Progenitor cell of endocrine pancreas (in vitro differentiated cells): ENCODE results near the gene RASGRP1. TPM values are rescaled to one million over a fixed set of nuclear protein-coding genes. Genes with fewer than 3 reads are reported as not detected.

Experiments used
- DNase-seq: peaks from one replicate; pipeline ENCODE4 v3.0.0; 2021; ENCODE audit warnings: low spot score; ENCODE audit not compliant: unreplicated experiment
- H3K27ac Mint-ChIP-seq: 2 replicates; pipeline ENCODE4 v1.8.0; 2021; ENCODE audit warnings: mild to moderate bottlenecking, moderate library complexity, mixed read lengths
- H3K27me3 Mint-ChIP-seq: 2 replicates; pipeline ENCODE4 v1.8.0; 2021; ENCODE audit warnings: mixed read lengths
- H3K36me3 Mint-ChIP-seq: 2 replicates; pipeline ENCODE4 v1.8.0; 2022; ENCODE audit warnings: mixed read lengths; ENCODE audit not compliant: insufficient read depth
- H3K4me1 Mint-ChIP-seq: 2 replicates; pipeline ENCODE4 v1.8.0; 2021; ENCODE audit warnings: low read depth, mixed read lengths
- H3K4me3 Mint-ChIP-seq: 2 replicates; pipeline ENCODE4 v1.8.0; 2021; ENCODE audit warnings: low read depth, mild to moderate bottlenecking, moderate library complexity, mixed read lengths
- H3K9me3 Mint-ChIP-seq: 2 replicates; pipeline ENCODE4 v1.8.0; 2021; ENCODE audit warnings: low read depth, mixed read lengths
- CTCF ChIP-seq: fragments of 200-600 bp; sonication (generic); IDR thresholded peaks from one replicate; pipeline ENCODE4 v1.5.0; 2021; ENCODE audit warnings: antibody characterized with exemption, mild to moderate bottlenecking; ENCODE audit not compliant: unreplicated experiment
- total RNA-seq: library from RNA; stranded (reverse); gene quantifications from 2 replicates; pipeline ENCODE4 v1.2.1, GENCODE V29; 2021

The RASGRP1 gene
- total RNA-seq, 1 donor from 2014 or later, result 1.5 TPM

GRCh38 chr15:38559636-38560307, 4.8 kb downstream of the RASGRP1 start:
- Mint-ChIP-seq H3K9me3 (no peaks in the 10 kb centered on the region), H3K36me3 (no peaks in the 10 kb centered on the region), H3K4me1 (peaks cover 11% of the 10 kb centered on the region), H3K4me3 (no peak overlapping the region), H3K27ac (no peak overlapping the region), H3K27me3 (peaks cover 44% of the 10 kb centered on the region)
- TF ChIP-seq CTCF, result no peak
- no peak for DNase-seq

- no peak for DNase-seq
- no peak for TF ChIP-seq CTCF
- peaks cover 11% of the 10 kb centered on the region for H3K4me1 Mint-ChIP-seq
- H3K27me3 Mint-ChIP-seq, result peaks cover 44% of the 10 kb centered on the region
- no peak overlapping the region for H3K4me3 Mint-ChIP-seq
- H3K36me3 Mint-ChIP-seq, result no peaks in the 10 kb centered on the region
- no peak overlapping the region for H3K27ac Mint-ChIP-seq
- no peaks in the 10 kb centered on the region for H3K9me3 Mint-ChIP-seq
These were observed 5.5 kb downstream of the RASGRP1 start for GRCh38 chr15:38559131-38559530.

GRCh38 chr15:38558372-38559059, 6.1 kb downstream of the RASGRP1 start:
- H3K36me3 Mint-ChIP-seq, result no peaks in the 10 kb centered on the region
- H3K27ac Mint-ChIP-seq, result no peak overlapping the region
- DNase-seq, result no peak
- no peak overlapping the region for H3K4me3 Mint-ChIP-seq
- H3K4me1 Mint-ChIP-seq, result peaks cover 14% of the 10 kb centered on the region
- no peak for TF ChIP-seq CTCF
- peaks cover 43% of the 10 kb centered on the region for H3K27me3 Mint-ChIP-seq
- H3K9me3 Mint-ChIP-seq, result no peaks in the 10 kb centered on the region

GRCh38 chr15:38557921-38558320, 6.7 kb downstream of the RASGRP1 start:
- no peak overlapping the region for H3K27ac Mint-ChIP-seq
- H3K4me1 Mint-ChIP-seq, result peaks cover 19% of the 10 kb centered on the region
- H3K4me3 Mint-ChIP-seq, result no peak overlapping the region
- TF ChIP-seq CTCF, result no peak
- no peaks in the 10 kb centered on the region for H3K9me3 Mint-ChIP-seq
- peaks cover 37% of the 10 kb centered on the region for H3K27me3 Mint-ChIP-seq
- no peak for DNase-seq
- no peaks in the 10 kb centered on the region for H3K36me3 Mint-ChIP-seq

- no peaks in the 10 kb centered on the region for H3K9me3 Mint-ChIP-seq
- DNase-seq, result no peak
These were observed 8.8 kb downstream of the RASGRP1 start for GRCh38 chr15:38555686-38556334.

More at GRCh38 chr15:38555686-38556334, 8.8 kb downstream of the RASGRP1 start:
- Mint-ChIP-seq H3K4me1 (peaks cover 29% of the 10 kb centered on the region), H3K27ac (no peak overlapping the region), H3K27me3 (peaks cover 29% of the 10 kb centered on the region), H3K36me3 (no peaks in the 10 kb centered on the region), H3K4me3 (no peak overlapping the region)
- no peak for TF ChIP-seq CTCF
